SK-N-MC (cell line): Measurements from ENCODE around the gene CDO1.

Experiments used
- EZH2 ChIP-seq: fragments of 200-600 bp; sonication (generic); IDR thresholded peaks from one replicate; pipeline ENCODE4 v1.6.1; 2017; ENCODE audit warnings: antibody characterized with exemption
- POLR2AphosphoS5 ChIP-seq: IDR thresholded peaks from 2 replicates; pipeline ENCODE4 v1.6.1; 2012; ENCODE audit warnings: mild to moderate bottlenecking, low read depth, low read length, borderline replicate concordance

DNA sequence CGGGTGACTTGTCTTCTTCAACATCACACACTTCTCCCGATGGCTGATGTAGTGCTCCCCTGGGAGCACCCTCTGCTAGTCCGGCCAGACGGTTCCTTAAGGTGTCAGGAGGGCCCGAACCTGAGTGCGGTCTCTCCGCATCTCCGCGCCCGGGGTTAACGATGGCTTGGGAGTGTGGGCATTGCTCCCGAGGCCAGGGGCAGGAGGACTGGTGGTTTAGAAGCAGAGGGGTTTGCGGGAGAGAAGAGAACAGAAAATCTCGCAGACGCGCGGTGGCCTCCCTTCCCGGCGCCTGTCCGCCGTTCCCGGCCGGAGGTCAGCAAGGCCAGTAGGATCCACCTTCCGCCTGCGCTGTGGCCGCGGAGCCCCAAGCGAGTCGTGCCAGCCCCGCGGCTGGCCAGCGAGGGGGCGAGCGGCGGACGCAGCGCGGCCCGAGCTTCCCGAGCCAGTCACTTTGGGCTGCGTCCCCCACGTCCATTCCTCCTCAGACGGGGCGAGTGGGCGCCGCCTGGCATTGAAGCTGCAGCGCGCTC is 700 bp downstream of the CDO1 start:
- no peak for TF ChIP-seq POLR2AphosphoS5
- peak; percentile 76 for TF ChIP-seq EZH2
